ENCODE results near the gene TRIM37.

DNA sequence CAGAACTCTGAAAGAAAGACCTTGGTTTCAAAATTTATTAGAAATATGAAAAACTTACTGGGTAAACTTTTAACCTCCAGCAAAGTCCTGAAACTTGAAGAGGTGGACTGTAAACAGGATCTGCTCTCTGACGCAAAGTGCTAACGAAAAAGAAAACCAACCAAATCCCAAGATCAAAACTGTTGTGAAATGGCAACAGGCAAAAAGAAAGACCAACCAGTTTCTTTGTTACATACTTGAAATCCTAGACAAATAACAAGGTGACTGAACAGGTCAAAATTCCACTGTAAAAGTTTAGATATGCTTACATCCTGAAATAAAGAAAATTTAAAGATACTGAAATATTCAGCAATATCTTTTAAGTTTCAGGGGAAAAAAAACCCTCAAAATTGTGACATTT lies 44.2 kb downstream of the TRIM37 start:
- TF ChIP-seq POLR2AphosphoS5 (IDR thresholded peaks at IDR 0.05; ENCODE audit: low read depth) = no peak
- TF ChIP-seq, protein P1, sequence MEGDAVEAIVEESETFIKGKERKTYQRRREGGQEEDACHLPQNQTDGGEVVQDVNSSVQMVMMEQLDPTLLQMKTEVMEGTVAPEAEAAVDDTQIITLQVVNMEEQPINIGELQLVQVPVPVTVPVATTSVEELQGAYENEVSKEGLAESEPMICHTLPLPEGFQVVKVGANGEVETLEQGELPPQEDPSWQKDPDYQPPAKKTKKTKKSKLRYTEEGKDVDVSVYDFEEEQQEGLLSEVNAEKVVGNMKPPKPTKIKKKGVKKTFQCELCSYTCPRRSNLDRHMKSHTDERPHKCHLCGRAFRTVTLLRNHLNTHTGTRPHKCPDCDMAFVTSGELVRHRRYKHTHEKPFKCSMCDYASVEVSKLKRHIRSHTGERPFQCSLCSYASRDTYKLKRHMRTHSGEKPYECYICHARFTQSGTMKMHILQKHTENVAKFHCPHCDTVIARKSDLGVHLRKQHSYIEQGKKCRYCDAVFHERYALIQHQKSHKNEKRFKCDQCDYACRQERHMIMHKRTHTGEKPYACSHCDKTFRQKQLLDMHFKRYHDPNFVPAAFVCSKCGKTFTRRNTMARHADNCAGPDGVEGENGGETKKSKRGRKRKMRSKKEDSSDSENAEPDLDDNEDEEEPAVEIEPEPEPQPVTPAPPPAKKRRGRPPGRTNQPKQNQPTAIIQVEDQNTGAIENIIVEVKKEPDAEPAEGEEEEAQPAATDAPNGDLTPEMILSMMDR (IDR thresholded peaks at IDR 0.05; ENCODE audit: insufficient read depth, low read length) = no peak
- no peak for TF ChIP-seq GABPA (IDR thresholded peaks at IDR 0.05; ENCODE audit: low read depth)

Data from HL-60 (cell line).